ENCODE results near the gene SOCS7. TPM values are rescaled to one million over a fixed set of nuclear protein-coding genes. Genes with fewer than 3 reads are reported as not detected.

Gene SOCS7
- total and polyA plus RNA-seq, 7 experiments from 2014 or later = 0.57 to 23.3 (median 19.6) TPM

DNA sequence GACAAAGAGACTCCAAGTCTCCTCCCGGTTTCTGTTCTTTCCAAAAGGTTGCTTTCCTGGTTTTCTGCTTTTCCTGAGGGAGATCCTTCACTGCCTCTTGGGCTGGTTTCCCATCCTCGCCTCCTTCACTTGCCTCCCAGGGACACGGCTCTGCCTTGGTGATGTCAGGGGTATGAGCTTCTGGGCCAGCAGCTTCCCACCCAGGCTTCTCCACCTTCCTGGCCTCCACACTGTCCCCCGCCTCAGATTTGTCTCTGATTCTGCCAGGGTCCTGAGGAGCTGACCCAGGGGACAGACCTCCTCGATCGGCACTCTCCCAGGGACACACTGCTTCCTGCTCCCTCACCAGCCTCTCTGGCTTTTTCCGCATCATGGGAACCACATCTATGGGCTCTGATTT lies 22.4 kb upstream of the SOCS7 start:
- ChIA-PET POLR2A (no interaction called here), CTCF (interaction anchor here (1.1 kb wide), 1 partner anchor 20 kb away, joined by 5 read pairs; no protein-coding TSS in a partner anchor)
- H3K4me1 ChIP-seq (ENCODE audit: control insufficient read depth in 2 of 2, insufficient read depth in 2 of 2, low read length in 2 of 2) = no peaks in the 10 kb centered on the region
- H3K4me3 ChIP-seq (ENCODE audit: low read length) = no peak overlapping the region
- no peak for ATAC-seq
- no peak overlapping the region for H3K27ac ChIP-seq (ENCODE audit: low read depth, low read length)
- no peak for DNase-seq
- H3K36me3 ChIP-seq (ENCODE audit: control insufficient read depth in 2 of 3, insufficient read depth in 3 of 3, low read length in 3 of 3) = no peaks in the 10 kb centered on the region
- intact Hi-C loops (cut with micrococcal nuclease) = no loop called here
- H3K27ac Mint-ChIP-seq = peak overlapping the region in 1 of 9 donors; percentile 14
- H3K9me3 Mint-ChIP-seq = no peaks in the 10 kb centered on the region
- no peaks in the 10 kb centered on the region for H3K27me3 ChIP-seq (ENCODE audit: control insufficient read depth in 2 of 2, insufficient read depth in 2 of 2, low read length in 2 of 2)
- no peaks in the 10 kb centered on the region for H3K9me3 ChIP-seq (ENCODE audit: control insufficient read depth in 2 of 3, low read length in 3 of 3)
- no peak overlapping the region for H3K4me3 Mint-ChIP-seq
- no peaks in the 10 kb centered on the region for H3K36me3 Mint-ChIP-seq
- peaks cover 0 to 22% (median 10%) of the 10 kb centered on the region in 5 donors for H3K27me3 Mint-ChIP-seq
- H3K4me1 Mint-ChIP-seq = peaks cover 4 to 20% (median 10%) of the 10 kb centered on the region in 7 donors

DNA sequence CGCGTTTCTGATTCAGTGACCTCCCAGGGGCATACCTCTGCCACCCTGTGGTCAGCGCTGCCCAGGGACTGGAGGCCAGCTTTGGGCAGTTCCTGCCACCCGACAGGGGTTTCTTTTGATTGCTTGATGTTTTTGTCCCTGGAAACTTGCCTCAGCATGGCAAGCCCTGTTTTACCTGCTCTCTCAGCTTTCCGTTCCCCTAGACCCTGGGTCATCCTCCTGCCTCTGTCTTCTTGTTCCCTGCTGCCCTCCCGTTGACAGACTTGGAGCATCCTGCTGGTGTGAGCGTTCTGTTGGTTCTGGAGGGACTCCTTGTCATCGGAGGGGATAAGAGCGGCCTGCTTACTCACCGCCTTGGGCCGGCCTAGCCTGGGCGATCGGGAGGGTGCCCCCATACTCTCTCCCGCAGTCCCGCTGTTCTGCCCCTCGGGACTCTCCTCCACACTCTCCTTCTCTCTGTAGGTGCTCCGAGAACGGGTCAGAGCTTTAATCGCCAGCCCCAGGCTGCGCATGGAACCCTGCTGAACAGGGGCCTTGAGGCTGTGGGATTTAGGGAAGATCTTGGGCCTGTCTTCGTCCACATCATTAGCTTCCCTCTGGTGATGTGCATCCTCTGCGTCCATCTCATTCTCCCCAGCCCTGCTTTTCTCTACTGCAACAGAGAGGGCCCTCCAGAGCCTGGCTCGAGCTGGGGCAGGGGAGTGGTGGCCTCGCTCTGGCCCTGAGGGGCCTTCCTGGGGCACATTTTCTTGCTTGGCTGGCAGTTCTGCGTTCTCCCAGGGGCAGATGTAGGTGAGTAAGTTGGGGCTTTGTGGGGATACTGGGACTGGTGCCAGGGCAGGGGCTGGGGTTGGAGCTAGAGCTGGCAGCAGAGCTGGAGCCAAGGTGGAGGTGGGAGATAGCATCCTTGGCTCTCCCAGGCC lies 21.6 kb upstream of the SOCS7 start:
- ChIA-PET CTCF (interaction anchor here (0.6 to 1.1 kb wide), 3 partner anchors 10 to 19 kb away, joined by 3 to 5 read pairs (median 4); no protein-coding TSS in a partner anchor), POLR2A (no interaction called here)
- Histone ChIP-seq H3K4me1 (ENCODE audit: control insufficient read depth in 2 of 2, insufficient read depth in 2 of 2, low read length in 2 of 2) (no peaks in the 10 kb centered on the region), H3K27ac (ENCODE audit: low read depth, low read length) (no peak overlapping the region), H3K27me3 (ENCODE audit: control insufficient read depth in 2 of 2, insufficient read depth in 2 of 2, low read length in 2 of 2) (no peaks in the 10 kb centered on the region), H3K4me3 (ENCODE audit: low read length) (no peak overlapping the region), H3K36me3 (ENCODE audit: control insufficient read depth in 2 of 3, insufficient read depth in 3 of 3, low read length in 3 of 3) (no peaks in the 10 kb centered on the region), H3K9me3 (ENCODE audit: control insufficient read depth in 2 of 3, low read length in 3 of 3) (no peaks in the 10 kb centered on the region)
- Mint-ChIP-seq H3K4me3 (no peak overlapping the region), H3K4me1 (peaks cover 4 to 20% (median 10%) of the 10 kb centered on the region in 7 donors), H3K36me3 (no peaks in the 10 kb centered on the region), H3K27ac (no peak overlapping the region), H3K27me3 (peaks cover 0 to 27% (median 10%) of the 10 kb centered on the region in 5 donors), H3K9me3 (no peaks in the 10 kb centered on the region)
- DNase-seq = no peak
- intact Hi-C loops (cut with micrococcal nuclease) = no loop called here
- ATAC-seq = no peak

DNA sequence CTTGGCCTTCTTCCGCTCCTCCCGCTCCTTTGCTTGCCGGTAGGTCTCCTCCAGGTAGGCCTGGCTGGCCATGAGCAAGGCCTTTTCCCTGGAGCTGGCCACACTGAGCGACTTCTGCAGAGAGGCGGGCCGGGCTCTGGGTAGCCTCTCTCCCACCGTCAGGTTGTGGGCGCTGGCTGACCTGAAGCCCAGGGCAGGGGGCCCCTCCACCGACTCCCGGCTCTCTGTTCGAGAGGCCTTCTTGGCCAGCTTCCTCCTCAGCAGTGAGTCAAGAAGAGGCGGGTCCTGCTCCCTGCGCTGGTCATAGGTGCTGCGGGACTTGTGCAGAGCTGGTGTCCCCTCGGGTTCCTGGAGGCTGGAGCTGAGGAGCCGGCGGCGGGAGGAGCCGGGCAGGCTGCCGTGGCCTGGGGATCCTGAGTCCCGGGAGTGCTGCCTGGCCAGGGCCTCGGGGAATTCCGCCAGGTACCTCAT lies 20.7 kb upstream of the SOCS7 start:
- POLR2A ChIA-PET = no interaction called here
- no peak for ATAC-seq
- DNase-seq = no peak
- H3K36me3 Mint-ChIP-seq = no peaks in the 10 kb centered on the region
- no peaks in the 10 kb centered on the region for H3K4me1 ChIP-seq (ENCODE audit: control insufficient read depth in 2 of 2, insufficient read depth in 2 of 2, low read length in 2 of 2)
- H3K27ac ChIP-seq (ENCODE audit: low read depth, low read length) = no peak overlapping the region
- no peak overlapping the region for H3K27ac Mint-ChIP-seq
- H3K27me3 ChIP-seq (ENCODE audit: control insufficient read depth in 2 of 2, insufficient read depth in 2 of 2, low read length in 2 of 2) = no peaks in the 10 kb centered on the region
- intact Hi-C loops (cut with micrococcal nuclease) = no loop called here
- no peaks in the 10 kb centered on the region for H3K36me3 ChIP-seq (ENCODE audit: control insufficient read depth in 2 of 3, insufficient read depth in 3 of 3, low read length in 3 of 3)
- H3K4me3 ChIP-seq (ENCODE audit: low read length) = no peak overlapping the region
- H3K9me3 ChIP-seq (ENCODE audit: control insufficient read depth in 2 of 3, low read length in 3 of 3) = no peaks in the 10 kb centered on the region
- H3K9me3 Mint-ChIP-seq = no peaks in the 10 kb centered on the region
- CTCF ChIA-PET = interaction anchor here (0.6 to 1.2 kb wide), 3 partner anchors 9 to 17 kb away, joined by 3 to 6 read pairs (median 4); no protein-coding TSS in a partner anchor
- peaks cover 4 to 14% (median 7%) of the 10 kb centered on the region in 7 donors for H3K4me1 Mint-ChIP-seq
- H3K4me3 Mint-ChIP-seq = no peak overlapping the region
- peaks cover 0 to 27% (median 10%) of the 10 kb centered on the region in 5 donors for H3K27me3 Mint-ChIP-seq

DNA sequence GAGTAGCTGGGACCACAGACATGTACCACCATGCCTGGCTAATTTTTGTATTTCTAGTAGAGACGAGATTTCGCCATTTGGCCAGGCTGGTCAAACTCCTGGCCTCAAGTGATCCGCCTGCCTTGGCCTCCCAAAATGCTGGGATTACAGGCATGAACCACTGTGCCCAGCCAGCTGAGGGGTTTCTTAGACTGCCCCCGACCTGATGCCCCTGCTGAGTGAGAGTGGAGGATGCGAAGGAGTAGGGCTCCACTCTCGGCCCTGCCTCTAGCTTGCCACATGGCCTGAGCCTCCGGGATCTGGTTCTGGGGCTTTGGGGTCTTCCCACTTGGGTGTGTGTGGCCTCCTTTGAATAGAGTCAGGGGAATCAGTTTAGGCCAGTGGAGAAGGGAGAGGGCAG lies 18.9 kb upstream of the SOCS7 start:
- peaks cover 0 to 27% (median 10%) of the 10 kb centered on the region in 5 donors for H3K27me3 Mint-ChIP-seq
- Histone ChIP-seq H3K27ac (ENCODE audit: low read depth, low read length) (no peak overlapping the region), H3K27me3 (ENCODE audit: control insufficient read depth in 2 of 2, insufficient read depth in 2 of 2, low read length in 2 of 2) (no peaks in the 10 kb centered on the region), H3K4me1 (ENCODE audit: control insufficient read depth in 2 of 2, insufficient read depth in 2 of 2, low read length in 2 of 2) (no peaks in the 10 kb centered on the region), H3K9me3 (ENCODE audit: control insufficient read depth in 2 of 3, low read length in 3 of 3) (no peaks in the 10 kb centered on the region), H3K4me3 (ENCODE audit: low read length) (no peak overlapping the region), H3K36me3 (ENCODE audit: control insufficient read depth in 2 of 3, insufficient read depth in 3 of 3, low read length in 3 of 3) (no peaks in the 10 kb centered on the region)
- no peak for ATAC-seq
- CTCF ChIA-PET = no interaction called here
- no peak for DNase-seq
- no peaks in the 10 kb centered on the region for H3K36me3 Mint-ChIP-seq
- no peaks in the 10 kb centered on the region for H3K9me3 Mint-ChIP-seq
- peaks cover 0 to 4% (median 0%) of the 10 kb centered on the region in 7 donors for H3K4me1 Mint-ChIP-seq
- H3K27ac Mint-ChIP-seq = no peak overlapping the region
- H3K4me3 Mint-ChIP-seq = no peak overlapping the region
- POLR2A ChIA-PET = interaction anchor here (0.6 kb wide), 1 partner anchor 9 kb away, joined by 3 read pairs; no protein-coding TSS in a partner anchor
- intact Hi-C loops (cut with micrococcal nuclease) = no loop called here

DNA sequence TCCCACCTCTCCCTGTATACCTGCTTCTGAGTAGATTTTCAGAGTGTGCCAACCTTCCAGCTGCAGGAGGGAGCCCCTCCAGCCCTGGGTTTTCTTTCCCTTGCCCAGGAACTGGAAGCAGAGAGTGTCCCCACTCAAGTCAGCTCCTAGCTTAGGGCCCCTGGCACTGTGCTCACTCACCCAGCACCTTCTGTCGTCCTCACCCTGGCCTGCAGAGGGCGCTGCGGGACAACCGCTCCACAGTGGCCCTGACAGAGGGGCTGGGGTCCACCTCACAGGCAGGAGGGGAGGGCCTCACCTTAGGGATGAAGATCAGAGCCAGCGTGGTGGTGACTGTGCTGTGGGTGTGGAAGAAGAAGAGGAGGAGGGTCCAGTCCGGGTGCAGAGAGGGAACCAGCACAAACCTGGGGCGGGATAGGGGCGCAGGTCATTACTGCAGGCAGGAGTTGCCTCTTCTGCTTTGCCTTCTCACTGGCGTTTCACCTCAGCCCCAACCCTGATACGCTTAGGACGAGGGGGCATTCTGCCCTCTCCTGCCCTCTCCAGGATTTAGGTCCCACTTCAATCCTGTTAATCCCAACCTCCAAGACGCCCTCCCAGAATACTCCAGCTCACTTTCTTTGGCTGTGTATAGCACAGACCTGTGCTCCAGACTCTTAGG lies 17.9 kb upstream of the SOCS7 start:
- Histone ChIP-seq H3K4me3 (ENCODE audit: low read length) (no peak overlapping the region), H3K4me1 (ENCODE audit: control insufficient read depth in 2 of 2, insufficient read depth in 2 of 2, low read length in 2 of 2) (no peaks in the 10 kb centered on the region), H3K9me3 (ENCODE audit: control insufficient read depth in 2 of 3, low read length in 3 of 3) (no peaks in the 10 kb centered on the region), H3K27me3 (ENCODE audit: control insufficient read depth in 2 of 2, insufficient read depth in 2 of 2, low read length in 2 of 2) (no peaks in the 10 kb centered on the region), H3K27ac (ENCODE audit: low read depth, low read length) (no peak overlapping the region), H3K36me3 (ENCODE audit: control insufficient read depth in 2 of 3, insufficient read depth in 3 of 3, low read length in 3 of 3) (no peaks in the 10 kb centered on the region)
- Mint-ChIP-seq H3K4me1 (peaks cover 0 to under 1% (median 0%) of the 10 kb centered on the region in 7 donors), H3K27me3 (peaks cover 0 to 24% (median 10%) of the 10 kb centered on the region in 5 donors), H3K27ac (peak overlapping the region in 1 of 9 donors; percentile 6), H3K36me3 (no peaks in the 10 kb centered on the region), H3K4me3 (no peak overlapping the region), H3K9me3 (no peaks in the 10 kb centered on the region)
- ChIA-PET CTCF (no interaction called here), POLR2A (no interaction called here)
- DNase-seq (peak in 5 of 9 donors; percentile 14 to 67 (median 22)), ATAC-seq (peak; percentile 50)
- intact Hi-C loops (cut with micrococcal nuclease) = no loop called here

DNA sequence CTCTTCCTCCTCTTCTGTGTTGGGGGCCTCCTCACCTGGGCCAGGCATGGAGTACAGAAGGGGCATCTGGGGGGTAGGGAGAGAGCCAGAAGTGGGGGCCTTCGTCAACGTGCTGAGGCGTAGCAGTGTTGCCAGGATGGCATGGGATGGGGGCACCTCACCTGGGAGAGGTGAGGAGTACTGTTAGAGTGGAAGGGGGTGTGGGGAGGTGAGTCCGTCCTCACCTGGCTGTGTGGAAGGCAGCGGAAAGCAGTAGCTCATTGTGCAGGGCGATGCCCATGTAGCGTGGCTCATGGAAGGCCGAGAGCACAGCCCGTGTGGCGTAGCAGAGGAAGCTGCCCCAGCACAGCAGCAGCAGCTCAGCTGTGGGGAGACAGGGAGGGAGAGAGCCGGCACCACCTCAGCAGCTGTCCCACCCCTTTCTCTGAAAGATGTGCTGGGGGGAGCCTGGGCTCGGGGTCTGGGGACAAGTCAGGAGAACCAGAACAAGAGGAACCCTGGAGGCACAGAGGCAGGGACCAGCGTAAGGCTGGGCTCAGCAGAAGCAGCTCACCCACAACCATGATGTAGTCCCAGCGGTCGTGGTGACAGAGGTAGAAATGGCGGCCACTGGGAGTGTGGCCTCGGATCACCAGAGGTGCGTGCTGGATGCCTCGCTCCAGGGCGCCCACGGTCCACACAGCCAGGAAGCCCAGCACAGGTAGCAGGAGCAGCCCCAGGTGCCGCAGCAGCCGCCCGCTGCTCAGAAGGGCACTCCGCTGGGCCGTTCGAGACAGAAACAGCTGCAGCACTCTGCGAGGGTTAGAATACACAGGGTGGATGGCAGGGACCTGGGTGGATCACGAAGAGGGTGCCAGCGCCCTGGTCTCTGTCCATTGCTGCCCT lies 16.9 kb upstream of the SOCS7 start:
- no peak for ATAC-seq
- H3K27ac Mint-ChIP-seq = no peak overlapping the region

More for the DNA sequence above, 16.9 kb upstream of the SOCS7 start:
- no peak for DNase-seq
- H3K9me3 Mint-ChIP-seq = no peaks in the 10 kb centered on the region
- H3K36me3 Mint-ChIP-seq = no peaks in the 10 kb centered on the region
- no peak overlapping the region for H3K27ac ChIP-seq (ENCODE audit: low read depth, low read length)
- H3K27me3 ChIP-seq (ENCODE audit: control insufficient read depth in 2 of 2, insufficient read depth in 2 of 2, low read length in 2 of 2) = no peaks in the 10 kb centered on the region
- no peak overlapping the region for H3K4me3 Mint-ChIP-seq
- peaks cover 0 to 24% (median 10%) of the 10 kb centered on the region in 5 donors for H3K27me3 Mint-ChIP-seq
- no peaks in the 10 kb centered on the region for H3K36me3 ChIP-seq (ENCODE audit: control insufficient read depth in 2 of 3, insufficient read depth in 3 of 3, low read length in 3 of 3)
- H3K4me1 Mint-ChIP-seq = no peaks in the 10 kb centered on the region
- ChIA-PET POLR2A (no interaction called here), CTCF (no interaction called here)
- intact Hi-C loops (cut with micrococcal nuclease) = no loop called here
- no peaks in the 10 kb centered on the region for H3K4me1 ChIP-seq (ENCODE audit: control insufficient read depth in 2 of 2, insufficient read depth in 2 of 2, low read length in 2 of 2)
- H3K4me3 ChIP-seq (ENCODE audit: low read length) = no peak overlapping the region
- no peaks in the 10 kb centered on the region for H3K9me3 ChIP-seq (ENCODE audit: control insufficient read depth in 2 of 3, low read length in 3 of 3)

All from naive thymus-derived CD4-positive, alpha-beta T cell (primary cell).